Subcutaneous adipose tissue (tissue), 4 donors: Measurements from ENCODE around the gene LRFN2. TPM values are rescaled to one million over a fixed set of nuclear protein-coding genes. Genes with fewer than 3 reads are reported as not detected.

Experiments
- small RNA-seq: library from RNA; depleted of rRNA; stranded (forward); fragments of <200 nt; gene quantifications from one replicate; pipeline ENCODE3, GENCODE V24; 2016
- total RNA-seq, 4 donors: library from RNA; depleted of rRNA; stranded (reverse); fragments of >200 nt; gene quantifications; one replicate each; pipeline ENCODE4 v1.1.0, GENCODE V29; 2016
- TF ChIP-seq, protein P1 (sequence below): fragments of 450-650 bp; IDR thresholded peaks from one replicate; pipeline ENCODE4 v1.5.1; 2016; ENCODE audit warnings: low read depth, mild to moderate bottlenecking, control low read depth, antibody characterized with exemption, moderate library complexity

Gene LRFN2
- total RNA-seq, 4 donors from 2014 or later: not detected

DNA sequence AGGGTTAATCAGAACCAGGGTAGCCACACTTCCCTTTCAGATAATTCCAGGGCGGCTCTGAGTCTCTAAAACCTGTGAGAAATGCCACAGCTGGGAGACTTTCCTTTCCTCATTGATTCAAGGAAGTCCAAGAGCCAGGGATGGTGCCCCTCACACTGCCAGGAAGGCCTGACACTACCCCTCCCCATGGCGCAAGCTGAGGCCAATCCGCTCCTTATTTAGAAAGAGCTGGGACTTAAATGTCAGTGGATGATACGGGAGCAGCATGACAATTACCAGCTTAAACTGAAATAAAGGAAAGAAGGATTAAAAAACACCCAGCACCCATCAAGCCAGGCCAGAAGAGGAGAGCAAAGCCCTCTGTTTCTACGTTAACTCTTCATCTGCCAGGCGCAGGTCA is 244.4 kb downstream of the LRFN2 start:
- TF ChIP-seq, protein P1, sequence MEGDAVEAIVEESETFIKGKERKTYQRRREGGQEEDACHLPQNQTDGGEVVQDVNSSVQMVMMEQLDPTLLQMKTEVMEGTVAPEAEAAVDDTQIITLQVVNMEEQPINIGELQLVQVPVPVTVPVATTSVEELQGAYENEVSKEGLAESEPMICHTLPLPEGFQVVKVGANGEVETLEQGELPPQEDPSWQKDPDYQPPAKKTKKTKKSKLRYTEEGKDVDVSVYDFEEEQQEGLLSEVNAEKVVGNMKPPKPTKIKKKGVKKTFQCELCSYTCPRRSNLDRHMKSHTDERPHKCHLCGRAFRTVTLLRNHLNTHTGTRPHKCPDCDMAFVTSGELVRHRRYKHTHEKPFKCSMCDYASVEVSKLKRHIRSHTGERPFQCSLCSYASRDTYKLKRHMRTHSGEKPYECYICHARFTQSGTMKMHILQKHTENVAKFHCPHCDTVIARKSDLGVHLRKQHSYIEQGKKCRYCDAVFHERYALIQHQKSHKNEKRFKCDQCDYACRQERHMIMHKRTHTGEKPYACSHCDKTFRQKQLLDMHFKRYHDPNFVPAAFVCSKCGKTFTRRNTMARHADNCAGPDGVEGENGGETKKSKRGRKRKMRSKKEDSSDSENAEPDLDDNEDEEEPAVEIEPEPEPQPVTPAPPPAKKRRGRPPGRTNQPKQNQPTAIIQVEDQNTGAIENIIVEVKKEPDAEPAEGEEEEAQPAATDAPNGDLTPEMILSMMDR: no peak

DNA sequence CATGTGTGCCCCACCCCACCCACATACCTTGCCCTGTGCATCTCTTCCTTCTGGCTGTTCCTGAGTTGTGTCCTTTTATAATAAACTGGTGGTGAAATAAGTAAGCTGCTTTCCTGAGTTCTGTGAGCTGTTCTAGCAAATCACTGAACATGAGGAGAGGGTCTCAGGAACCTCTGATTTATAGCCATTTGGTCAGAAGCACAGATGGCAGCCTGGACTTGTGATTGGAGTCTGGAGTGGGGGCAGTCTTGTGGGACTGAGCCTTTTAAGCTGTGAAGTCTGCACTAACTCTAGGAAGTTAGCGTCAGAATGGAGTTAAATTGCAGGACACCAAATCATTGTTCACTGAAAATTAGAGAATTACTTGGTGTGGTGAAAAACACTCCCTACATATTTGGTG is 245.4 kb downstream of the LRFN2 start:
- TF ChIP-seq, protein P1: no peak

Small RNAs within 50 kb of the gene (small RNA-seq; reads per million reads assigned to genes)
- gene RNU6-250P: not detected
